HG03432 (cell line): ENCODE data around the gene POM121L2.
"Not testable (repeated sequence)": the region's sequence is repeated elsewhere in the genome, so short reads cannot be mapped to it uniquely, and the experiment has no call there.

Experiments used
- ATAC-seq: cut with Tn5 transposase; IDR thresholded peaks from one replicate; pipeline ENCODE4 v1.9.1; 2021; ENCODE audit warnings: mild to moderate bottlenecking, moderate library complexity; ENCODE audit not compliant: unreplicated experiment

The POM121L2 gene

DNA sequence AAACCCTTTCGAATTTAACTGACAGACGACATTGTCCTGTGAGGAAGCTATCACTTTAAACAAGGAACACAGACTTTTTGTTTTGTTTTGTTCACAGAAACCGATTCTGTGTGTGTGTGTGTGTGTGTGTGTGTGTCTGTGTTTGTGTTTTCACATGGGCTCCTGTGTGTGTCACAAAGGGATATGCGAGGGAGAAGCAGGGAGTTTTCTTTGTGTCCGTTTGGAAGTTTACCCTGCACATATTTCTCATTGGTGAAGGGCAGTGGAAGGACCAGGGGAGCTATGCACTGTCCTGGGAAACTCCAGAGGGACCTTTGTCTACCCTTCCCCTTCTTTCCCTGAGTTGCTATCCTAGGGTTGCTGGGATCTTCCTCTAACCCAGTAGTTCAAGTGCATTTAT lies 17.7 kb downstream of the POM121L2 start:
- ATAC-seq: no peak

- ATAC-seq: no peak
Measured at GRCh38 chr6:27293436-27294098, 18.5 kb downstream of the POM121L2 start.

GRCh38 chr6:27290850-27291208 lies 21.2 kb downstream of the POM121L2 start:
- no peak for ATAC-seq

DNA sequence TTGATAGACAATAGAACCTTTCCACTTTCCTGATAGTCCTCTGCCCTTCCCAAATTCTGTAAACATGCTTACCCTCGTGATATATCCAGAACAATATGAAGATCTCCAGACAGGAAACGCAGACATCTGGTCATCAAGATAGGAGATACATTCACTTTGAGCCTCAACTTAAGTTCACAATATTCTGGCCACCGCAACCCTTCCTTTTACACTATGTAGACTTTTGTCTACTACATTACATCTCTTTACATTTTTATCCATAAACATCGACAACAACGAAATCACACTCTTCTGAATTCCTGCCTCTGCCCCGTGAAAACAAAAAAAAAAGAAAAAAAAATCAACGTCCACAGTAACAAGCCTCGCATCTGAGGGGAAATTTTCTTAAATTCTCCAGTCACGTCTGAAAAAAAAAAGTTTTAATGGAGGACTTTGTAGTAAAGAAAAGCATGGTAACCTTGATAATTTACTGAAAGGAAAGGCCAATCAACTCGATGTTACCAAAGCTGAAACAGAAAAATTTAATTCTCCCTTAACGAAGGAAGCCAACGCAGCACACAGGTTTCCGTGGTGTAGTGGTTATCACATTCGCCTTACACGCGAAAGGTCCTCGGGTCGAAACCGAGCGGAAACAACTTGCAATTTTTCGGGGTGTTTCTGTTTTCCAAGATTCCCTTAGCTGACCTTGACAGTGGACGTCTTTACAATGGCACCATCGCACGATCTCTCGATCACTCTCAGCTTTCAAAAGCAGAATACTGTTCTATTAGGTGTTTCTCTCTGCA lies 21.8 kb downstream of the POM121L2 start:
- ATAC-seq: no peak

DNA sequence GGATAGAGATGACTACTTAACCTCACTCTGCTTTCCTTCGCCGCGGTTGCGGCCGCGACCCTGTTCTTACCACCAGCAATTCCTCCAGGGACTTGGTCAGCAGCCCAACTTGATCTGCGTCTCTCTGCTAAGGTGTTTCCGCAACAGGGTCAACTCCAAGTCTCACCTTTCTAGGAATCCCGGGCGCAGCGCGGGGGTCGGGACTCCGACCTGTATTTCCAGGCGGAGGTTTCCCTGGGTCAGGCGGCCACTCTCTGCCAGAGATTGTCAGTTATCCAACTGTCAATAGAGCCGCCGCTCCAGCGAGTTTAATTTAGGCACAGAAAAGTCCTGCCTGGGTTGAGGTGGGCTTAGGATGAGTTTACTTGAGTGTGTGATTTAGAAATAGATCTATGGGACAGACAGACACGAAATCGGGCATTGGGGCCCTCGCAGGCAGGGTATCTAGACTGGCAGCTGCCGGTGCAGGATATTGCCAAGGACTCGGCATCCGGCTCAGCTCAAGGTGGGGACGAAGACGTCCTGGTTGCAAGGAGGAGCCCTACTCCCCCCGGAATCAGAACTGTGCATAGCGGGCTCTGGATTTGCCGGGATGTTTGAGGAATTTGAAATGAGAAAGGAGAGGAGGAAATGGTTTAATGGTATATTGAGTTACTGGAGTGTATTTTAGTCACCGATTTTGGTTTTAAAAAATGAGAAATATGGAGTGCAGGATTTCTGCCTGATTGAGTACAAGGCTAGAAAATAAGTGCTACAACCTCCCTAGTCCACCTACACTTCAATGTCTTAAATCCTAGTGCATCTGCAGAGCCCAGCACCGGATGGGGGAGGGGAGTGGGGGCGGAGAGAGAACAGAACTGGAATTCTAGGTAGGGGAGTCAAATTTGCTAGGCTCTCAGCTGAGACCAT lies 23.7 kb downstream of the POM121L2 start:
- no peak for ATAC-seq

DNA sequence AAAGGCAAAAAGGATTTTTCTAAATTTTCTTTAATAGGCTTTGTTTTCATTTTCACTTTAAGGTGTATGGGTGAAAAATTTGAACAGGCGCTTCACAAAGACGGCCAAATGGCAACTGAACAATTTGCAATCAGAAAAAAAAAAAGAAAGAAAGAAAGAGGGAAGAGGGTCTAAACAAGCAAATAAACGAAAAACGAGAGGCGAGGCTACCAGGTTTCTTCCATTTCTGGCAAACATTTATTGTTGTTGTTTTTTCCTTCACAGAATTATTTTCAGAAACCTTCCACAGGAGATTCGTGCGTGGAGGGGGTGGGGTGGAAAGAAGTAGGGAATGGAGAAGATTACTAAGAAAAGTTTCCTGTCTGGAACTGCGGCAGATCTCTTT lies 24.3 kb downstream of the POM121L2 start:
- ATAC-seq: no peak

GRCh38 chr6:27286141-27286540 lies 25.9 kb downstream of the POM121L2 start:
- no peak for ATAC-seq

- ATAC-seq: no peak
Measured at GRCh38 chr6:27283279-27283678, 28.8 kb downstream of the POM121L2 start.

DNA sequence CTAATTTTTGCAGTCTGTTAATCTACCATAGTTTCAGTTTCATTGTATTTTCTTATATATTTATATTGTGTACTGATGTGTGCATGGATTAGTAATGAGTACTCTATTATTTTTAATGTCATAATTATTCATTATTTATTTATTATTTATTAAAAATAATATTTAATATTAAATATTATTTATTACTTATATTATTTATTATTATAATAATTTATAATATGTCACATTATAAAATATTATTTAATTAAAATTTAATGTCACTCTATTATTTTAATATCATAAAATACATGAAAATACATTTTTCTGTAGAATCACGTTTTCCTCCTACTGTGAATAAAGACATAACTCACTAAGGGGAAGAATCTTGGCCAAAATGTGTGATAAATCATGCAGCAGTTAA lies 30.5 kb downstream of the POM121L2 start:
- no peak for ATAC-seq

DNA sequence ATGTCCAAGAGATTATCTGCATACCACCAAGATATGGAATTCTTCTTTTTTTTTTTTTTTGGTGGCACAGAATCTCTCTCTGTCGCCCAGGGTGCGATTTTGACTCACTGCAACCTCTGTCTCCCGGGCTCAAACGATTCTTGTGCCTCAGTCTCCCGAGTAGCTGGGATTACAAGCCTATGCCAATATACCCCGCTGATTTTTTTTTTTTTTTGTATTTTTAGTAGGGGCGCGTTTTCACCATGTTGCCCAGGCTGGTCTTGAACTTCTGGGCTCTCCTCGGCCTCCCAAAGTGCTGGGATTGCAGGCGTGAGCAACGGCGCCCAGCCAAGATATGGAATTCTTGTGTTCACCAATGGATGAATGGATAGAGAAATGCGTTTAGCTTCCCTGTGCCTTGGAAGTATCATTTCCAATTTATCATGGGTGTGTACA lies 31.0 kb downstream of the POM121L2 start:
- ATAC-seq: no peak

- ATAC-seq: no peak
Measured at GRCh38 chr6:27280540-27281000, 31.5 kb downstream of the POM121L2 start.

DNA sequence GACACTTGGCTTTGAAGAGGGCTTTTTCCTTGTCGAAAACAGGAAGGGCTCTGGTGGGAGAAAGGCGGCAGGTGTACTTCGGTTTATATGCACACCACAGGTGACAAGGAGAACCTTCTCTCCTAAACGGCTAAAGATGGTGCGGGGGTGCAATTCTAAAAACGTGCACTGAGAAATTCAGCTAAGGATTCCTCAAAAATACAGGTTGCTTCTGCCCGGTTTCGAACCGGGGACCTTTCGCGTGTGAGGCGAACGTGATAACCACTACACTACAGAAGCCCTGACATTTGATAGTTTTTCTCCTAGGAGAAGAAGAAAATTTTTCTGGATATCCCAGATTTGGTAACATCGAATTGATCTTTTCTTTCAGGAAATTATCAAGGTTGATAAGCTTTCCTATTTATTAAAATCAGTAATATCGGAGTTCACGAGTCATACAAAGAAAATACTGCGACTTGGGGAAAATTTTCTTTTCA lies 32.0 kb downstream of the POM121L2 start:
- ATAC-seq: no peak

DNA sequence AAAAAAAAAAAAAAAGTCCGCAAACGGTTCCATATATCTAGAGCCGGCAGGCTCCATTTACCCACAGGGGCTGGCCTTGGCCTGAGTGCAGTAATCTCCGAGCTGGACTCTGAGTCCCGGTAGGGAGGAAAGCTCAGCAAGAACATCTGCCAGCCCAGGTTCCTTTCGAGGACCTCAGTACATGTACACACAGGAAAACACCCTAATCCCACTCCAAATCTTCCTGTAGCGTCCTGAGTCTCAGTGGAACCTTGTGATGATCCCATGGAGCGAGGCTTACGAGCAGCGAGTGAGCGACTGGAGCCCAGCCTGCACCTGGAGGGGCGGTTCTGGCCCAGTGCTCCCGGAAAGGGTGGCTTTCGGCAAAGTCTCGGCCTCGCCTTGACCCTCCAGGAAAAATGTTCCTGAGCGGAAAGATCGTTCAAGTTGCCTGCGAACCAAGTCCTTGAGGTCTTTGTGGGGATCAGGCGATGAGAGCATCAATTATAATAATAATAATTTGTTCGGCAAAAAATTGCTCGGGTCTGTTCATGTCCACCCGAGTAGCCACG lies 32.5 kb downstream of the POM121L2 start:
- ATAC-seq: no peak

GRCh38 chr6:27275025-27275956 lies 36.8 kb downstream of the POM121L2 start:
- no peak for ATAC-seq

GRCh38 chr6:27273783-27274182 lies 38.3 kb downstream of the POM121L2 start:
- no peak for ATAC-seq

- no peak for ATAC-seq
Measured at GRCh38 chr6:27268803-27269202, 43.3 kb downstream of the POM121L2 start.

DNA sequence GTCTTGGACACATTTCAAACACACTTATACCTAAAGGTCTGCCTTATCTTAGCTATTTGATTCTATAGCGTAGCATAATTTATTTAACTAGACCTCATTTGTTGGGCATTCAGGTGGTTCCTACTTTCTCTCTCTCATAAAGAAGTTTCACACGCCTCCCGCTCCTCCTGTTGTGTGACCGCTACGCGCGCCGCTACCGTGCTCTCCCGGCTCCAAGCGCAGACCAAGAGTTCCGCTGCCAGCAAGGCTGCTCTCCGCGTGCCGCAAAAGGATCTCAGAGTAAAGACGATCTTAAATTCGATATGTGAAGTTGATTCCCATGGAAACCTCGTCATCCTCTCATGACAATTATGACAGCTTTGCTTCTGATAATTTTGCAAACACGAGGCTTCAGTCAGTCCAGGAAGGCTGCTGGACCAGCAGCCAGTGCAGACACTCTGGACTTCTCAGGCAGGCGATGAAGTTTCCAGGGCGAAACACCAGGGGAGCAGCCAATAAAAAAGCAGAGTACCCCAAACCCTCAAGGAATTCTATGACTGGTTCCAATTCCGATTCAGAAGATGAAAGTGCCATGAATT lies 44.1 kb downstream of the POM121L2 start:
- ATAC-seq: no peak

GRCh38 chr6:27267003-27267402 lies 45.1 kb downstream of the POM121L2 start:
- ATAC-seq: not testable (repeated sequence)

DNA sequence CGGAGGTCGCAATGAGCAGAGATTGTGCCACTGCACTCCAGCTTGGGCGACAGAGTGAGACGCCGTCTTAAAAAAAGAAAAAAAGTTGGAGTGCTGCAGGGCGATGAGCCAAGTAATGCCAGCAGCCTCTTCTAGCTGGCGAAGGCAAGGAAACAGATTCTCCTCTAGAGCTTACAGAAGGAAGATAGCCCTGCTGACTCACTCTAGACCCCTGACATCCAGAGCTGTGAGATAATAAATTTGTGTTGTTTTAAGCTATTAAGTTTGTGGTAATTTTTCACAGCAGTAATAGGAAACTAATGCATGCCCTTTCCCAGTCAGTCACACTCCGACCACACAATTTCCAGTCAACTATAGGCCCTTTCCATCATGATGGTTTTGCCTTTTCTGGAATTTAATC lies 48.2 kb downstream of the POM121L2 start:
- no peak for ATAC-seq
